HG03439 (cell line): ENCODE data around the gene SMYD1.

Experiments
- ATAC-seq: cut with Tn5 transposase; IDR thresholded peaks from one replicate; pipeline ENCODE4 v1.9.1; 2021; ENCODE audit warnings: mild to moderate bottlenecking, moderate library complexity; ENCODE audit not compliant: unreplicated experiment

SMYD1 gene

GRCh38 chr2:88086401-88086800, 18.8 kb downstream of the SMYD1 start:
- no peak for ATAC-seq

GRCh38 chr2:88087073-88087472, 19.4 kb downstream of the SMYD1 start:
- ATAC-seq: no peak

- no peak for ATAC-seq
Measured at GRCh38 chr2:88087763-88088162, 20.1 kb downstream of the SMYD1 start.

GRCh38 chr2:88088999-88089398, 21.4 kb downstream of the SMYD1 start:
- no peak for ATAC-seq

GRCh38 chr2:88090446-88091283, 23.0 kb downstream of the SMYD1 start:
- ATAC-seq: no peak

- no peak for ATAC-seq
Measured at GRCh38 chr2:88091943-88092342, 24.3 kb downstream of the SMYD1 start.

- ATAC-seq: no peak
Measured at GRCh38 chr2:88092773-88093172, 25.1 kb downstream of the SMYD1 start.

- no peak for ATAC-seq
Measured at GRCh38 chr2:88095022-88095421, 27.4 kb downstream of the SMYD1 start.

GRCh38 chr2:88096708-88097107, 29.1 kb downstream of the SMYD1 start:
- ATAC-seq: no peak

GRCh38 chr2:88097192-88097591, 29.6 kb downstream of the SMYD1 start:
- no peak for ATAC-seq

- ATAC-seq: no peak
Measured at GRCh38 chr2:88097891-88098557, 30.4 kb downstream of the SMYD1 start.

- ATAC-seq: no peak
Measured at GRCh38 chr2:88098558-88098900, 30.9 kb downstream of the SMYD1 start.

GRCh38 chr2:88099798-88100488, 32.3 kb downstream of the SMYD1 start:
- ATAC-seq: no peak

GRCh38 chr2:88100489-88100858, 32.8 kb downstream of the SMYD1 start:
- ATAC-seq: no peak

GRCh38 chr2:88108796-88109195, 41.2 kb downstream of the SMYD1 start:
- no peak for ATAC-seq

GRCh38 chr2:88110830-88111229, 43.2 kb downstream of the SMYD1 start:
- ATAC-seq: no peak

- ATAC-seq: no peak
Measured at GRCh38 chr2:88113069-88113468, 45.4 kb downstream of the SMYD1 start.

- ATAC-seq: no peak
Measured at GRCh38 chr2:88114889-88115288, 47.3 kb downstream of the SMYD1 start.

GRCh38 chr2:88115825-88116518, 48.3 kb downstream of the SMYD1 start:
- ATAC-seq: no peak

- ATAC-seq: no peak
Measured at GRCh38 chr2:88116669-88117432, 49.2 kb downstream of the SMYD1 start.

- no peak for ATAC-seq
Measured at GRCh38 chr2:88117973-88118372, 50.3 kb downstream of the SMYD1 start.
